ENCODE data around the gene MACO1.

Gene MACO1

DNA sequence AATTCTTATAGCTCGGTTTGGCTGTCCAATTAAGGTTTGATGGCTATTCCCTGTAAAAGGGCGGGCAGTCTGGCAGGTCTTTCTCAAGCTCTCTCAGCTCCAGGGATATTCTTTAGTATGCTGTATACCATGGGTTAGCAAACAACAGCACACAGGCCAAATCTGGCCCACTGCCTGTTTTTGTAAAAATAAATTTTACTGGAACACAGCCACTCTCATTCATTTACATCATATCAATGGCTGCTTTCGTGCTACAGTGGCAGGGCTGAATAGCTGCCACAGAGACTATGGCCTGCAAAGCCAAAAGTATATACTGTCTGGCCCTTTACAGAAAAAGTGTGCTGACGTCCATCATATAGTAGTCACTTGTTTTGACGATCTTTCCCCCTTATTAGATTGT lies 32.0 kb downstream of the MACO1 start:
- DNase-seq (ENCODE audit: low read depth): no peak
- TF ChIP-seq, protein P1, sequence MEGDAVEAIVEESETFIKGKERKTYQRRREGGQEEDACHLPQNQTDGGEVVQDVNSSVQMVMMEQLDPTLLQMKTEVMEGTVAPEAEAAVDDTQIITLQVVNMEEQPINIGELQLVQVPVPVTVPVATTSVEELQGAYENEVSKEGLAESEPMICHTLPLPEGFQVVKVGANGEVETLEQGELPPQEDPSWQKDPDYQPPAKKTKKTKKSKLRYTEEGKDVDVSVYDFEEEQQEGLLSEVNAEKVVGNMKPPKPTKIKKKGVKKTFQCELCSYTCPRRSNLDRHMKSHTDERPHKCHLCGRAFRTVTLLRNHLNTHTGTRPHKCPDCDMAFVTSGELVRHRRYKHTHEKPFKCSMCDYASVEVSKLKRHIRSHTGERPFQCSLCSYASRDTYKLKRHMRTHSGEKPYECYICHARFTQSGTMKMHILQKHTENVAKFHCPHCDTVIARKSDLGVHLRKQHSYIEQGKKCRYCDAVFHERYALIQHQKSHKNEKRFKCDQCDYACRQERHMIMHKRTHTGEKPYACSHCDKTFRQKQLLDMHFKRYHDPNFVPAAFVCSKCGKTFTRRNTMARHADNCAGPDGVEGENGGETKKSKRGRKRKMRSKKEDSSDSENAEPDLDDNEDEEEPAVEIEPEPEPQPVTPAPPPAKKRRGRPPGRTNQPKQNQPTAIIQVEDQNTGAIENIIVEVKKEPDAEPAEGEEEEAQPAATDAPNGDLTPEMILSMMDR (conservative IDR thresholded peaks at IDR 0.05; ENCODE audit: control insufficient read depth, insufficient read depth, low read depth, low read length): no peak
- H3K4me3 ChIP-seq (ENCODE audit: control insufficient read depth, low read depth, low read length): no peak overlapping the region

DNA sequence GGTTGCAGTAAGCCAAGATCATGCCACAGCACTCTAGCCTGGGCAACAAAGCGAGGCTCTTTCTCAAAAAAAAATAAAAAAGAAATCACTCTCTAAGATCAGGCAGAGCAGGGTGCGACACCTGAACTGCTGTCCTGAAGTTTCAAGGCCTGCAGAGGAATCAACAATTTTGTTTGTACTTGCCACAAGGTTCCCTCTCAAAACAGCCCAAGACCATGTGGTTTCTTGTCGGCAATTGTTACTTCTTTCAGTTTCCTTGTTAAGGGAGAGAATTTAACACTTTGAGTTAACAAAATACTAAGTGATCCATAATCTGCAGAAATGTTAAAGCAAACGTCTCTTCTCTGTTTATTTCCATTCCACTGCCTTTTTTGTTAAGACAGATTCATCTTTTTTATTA lies 36.5 kb downstream of the MACO1 start:
- TF ChIP-seq, protein P1 (conservative IDR thresholded peaks at IDR 0.05; ENCODE audit: control insufficient read depth, insufficient read depth, low read depth, low read length): no peak
- H3K4me3 ChIP-seq (ENCODE audit: control insufficient read depth, low read depth, low read length): no peak overlapping the region
- no peak for DNase-seq (ENCODE audit: low read depth)

DNA sequence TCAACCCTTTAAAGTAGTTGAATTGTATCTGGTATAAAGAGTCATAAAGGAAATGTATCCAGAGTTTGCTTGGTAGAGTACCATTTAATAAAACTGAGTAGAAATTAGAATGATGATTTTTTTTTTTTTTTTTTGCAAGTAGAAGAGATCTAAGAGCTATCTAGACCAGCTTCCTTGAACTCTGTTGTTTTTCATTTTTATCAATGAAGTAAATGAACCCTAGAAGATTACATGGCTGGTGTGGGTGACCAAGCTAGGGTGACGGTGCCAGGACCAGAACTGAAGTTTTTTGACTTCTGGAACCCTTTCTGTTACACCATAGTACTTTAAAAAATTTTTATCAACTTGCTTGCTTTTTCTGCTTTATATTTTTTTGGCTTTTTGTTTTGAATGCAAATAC lies 36.9 kb downstream of the MACO1 start:
- DNase-seq (ENCODE audit: low read depth): no peak
- TF ChIP-seq, protein P1 (conservative IDR thresholded peaks at IDR 0.05; ENCODE audit: control insufficient read depth, insufficient read depth, low read depth, low read length): no peak
- no peak overlapping the region for H3K4me3 ChIP-seq (ENCODE audit: control insufficient read depth, low read depth, low read length)

DNA sequence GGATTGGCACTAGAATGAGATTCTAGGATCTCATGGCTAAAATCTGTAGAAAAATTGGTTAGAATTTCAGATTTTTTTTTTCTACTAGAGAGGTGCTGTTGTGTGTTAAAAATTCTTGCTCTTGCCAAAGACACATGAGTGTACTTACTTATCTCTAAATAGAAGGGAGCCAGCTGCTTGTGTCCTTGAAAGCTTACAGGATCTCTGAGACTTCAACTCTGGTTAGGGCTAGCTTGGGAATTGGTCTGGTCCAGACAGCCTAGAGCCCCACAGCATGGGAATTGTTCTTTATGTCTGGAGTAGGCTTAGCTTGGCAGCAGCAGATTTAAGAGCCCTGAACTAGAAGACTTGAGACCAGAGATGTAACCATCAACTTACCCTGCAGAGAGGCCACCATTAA lies 37.3 kb downstream of the MACO1 start:
- TF ChIP-seq, protein P1 (conservative IDR thresholded peaks at IDR 0.05; ENCODE audit: control insufficient read depth, insufficient read depth, low read depth, low read length): no peak
- DNase-seq (ENCODE audit: low read depth): peak; percentile 6
- H3K4me3 ChIP-seq (ENCODE audit: control insufficient read depth, low read depth, low read length): no peak overlapping the region

DNA sequence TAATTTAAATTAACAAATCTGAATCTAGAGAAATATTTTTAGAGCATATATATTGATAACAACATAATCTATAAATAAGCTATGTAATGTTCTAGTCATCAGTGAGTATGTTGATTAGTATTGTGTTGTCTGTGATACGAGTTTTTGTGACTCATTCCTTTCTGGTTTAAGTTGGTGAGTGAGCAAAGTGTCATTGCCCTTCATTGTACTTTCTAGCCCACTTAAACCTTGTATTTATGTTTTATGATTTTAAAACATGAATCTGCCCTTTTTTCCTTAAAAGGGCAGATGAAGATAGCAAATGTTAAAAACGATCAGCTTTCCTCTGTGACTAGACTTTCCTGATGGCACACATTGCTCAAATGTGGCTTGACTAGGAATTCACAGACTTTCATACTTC lies 38.5 kb downstream of the MACO1 start:
- TF ChIP-seq, protein P1 (conservative IDR thresholded peaks at IDR 0.05; ENCODE audit: control insufficient read depth, insufficient read depth, low read depth, low read length): no peak
- DNase-seq (ENCODE audit: low read depth): peak; percentile 77
- no peak overlapping the region for H3K4me3 ChIP-seq (ENCODE audit: control insufficient read depth, low read depth, low read length)

DNA sequence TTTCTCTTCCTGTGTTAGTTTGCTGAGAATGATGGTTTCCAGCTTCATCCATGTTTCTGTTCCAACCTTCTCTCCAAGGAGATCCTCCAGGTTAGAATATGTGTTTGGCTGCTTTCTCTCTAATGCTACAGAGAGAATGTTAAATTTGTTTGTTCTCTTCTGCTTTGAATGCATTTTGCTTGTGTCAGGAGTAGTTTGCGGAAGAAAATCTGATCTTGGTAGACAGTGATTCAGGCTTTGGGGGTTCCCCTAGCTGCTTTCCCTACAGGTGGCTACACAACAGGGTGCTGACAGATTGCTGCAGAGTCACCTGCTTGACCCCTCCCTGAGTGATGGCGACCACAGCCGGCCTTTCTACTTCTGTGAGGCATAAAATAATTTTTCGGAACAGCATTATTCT lies 41.8 kb downstream of the MACO1 start:
- no peak for DNase-seq (ENCODE audit: low read depth)
- TF ChIP-seq, protein P1 (conservative IDR thresholded peaks at IDR 0.05; ENCODE audit: control insufficient read depth, insufficient read depth, low read depth, low read length): no peak
- no peak overlapping the region for H3K4me3 ChIP-seq (ENCODE audit: control insufficient read depth, low read depth, low read length)

DNA sequence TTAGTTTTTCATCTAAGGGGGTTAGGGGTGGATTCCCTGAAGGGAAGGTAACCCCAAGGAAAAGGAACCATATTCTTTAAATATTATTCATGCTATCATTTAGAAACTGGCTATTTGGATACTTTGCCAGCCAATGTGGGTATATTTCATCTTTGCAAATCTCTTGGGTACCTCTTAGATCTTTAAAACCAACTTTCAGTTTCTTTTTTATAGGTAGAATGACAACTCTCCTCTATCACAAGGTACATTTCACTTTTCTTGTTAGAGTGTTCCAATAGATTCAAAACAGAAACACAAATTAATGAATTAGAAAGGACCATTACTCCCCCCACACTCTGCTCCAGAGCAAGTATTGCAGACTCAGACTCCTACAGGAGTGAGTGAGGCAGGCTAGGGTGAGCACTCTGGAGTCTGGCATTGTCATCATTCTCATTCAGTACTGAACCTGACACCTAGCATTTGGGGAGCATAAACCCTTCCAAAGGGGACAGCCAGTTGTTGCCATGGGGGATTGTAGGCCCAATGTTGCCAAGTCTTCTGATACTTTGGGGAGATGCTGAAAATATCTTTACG lies 43.0 kb downstream of the MACO1 start:
- no peak overlapping the region for H3K4me3 ChIP-seq (ENCODE audit: control insufficient read depth, low read depth, low read length)
- TF ChIP-seq, protein P1 (conservative IDR thresholded peaks at IDR 0.05; ENCODE audit: control insufficient read depth, insufficient read depth, low read depth, low read length): no peak
- DNase-seq (ENCODE audit: low read depth): no peak

All from fibroblast of mammary gland (primary cell).